SK-N-SH treated with all-trans-retinoic acid at 6 μM for 48 hours (cell line): ENCODE results near the gene FMO4.

Experiments used
- ARNTL ChIP-seq: fragments of 450-650 bp; formaldehyde crosslinking; IDR thresholded peaks from 2 replicates; pipeline ENCODE4 v1.5.0; 2020; ENCODE audit warnings: low read depth, mild to moderate bottlenecking, moderate library complexity, borderline replicate concordance
- BACH2 ChIP-seq: fragments of 250-450 bp; sonication (Bioruptor Pico); IDR thresholded peaks from 2 replicates; pipeline ENCODE4 v1.9.0; 2021; ENCODE audit warnings: mild to moderate bottlenecking, borderline replicate concordance
- ESRRG ChIP-seq: fragments of 250-450 bp; sonication (Bioruptor Pico); IDR thresholded peaks from 2 replicates; pipeline ENCODE4 v1.6.1; 2021; ENCODE audit warnings: mild to moderate bottlenecking
- ISL1 ChIP-seq: fragments of 250-450 bp; sonication (Bioruptor Pico); IDR thresholded peaks from 2 replicates; pipeline ENCODE4 v2.1.2; 2022; ENCODE audit warnings: mild to moderate bottlenecking, moderate library complexity
- OSR1 ChIP-seq: fragments of 250-450 bp; sonication (Bioruptor Pico); IDR thresholded peaks from 2 replicates; pipeline ENCODE4 v1.8.0; 2022; ENCODE audit warnings: moderate library complexity, mild to moderate bottlenecking, inconsistent platforms
- RARB ChIP-seq: fragments of 250-450 bp; sonication (Bioruptor Pico); IDR thresholded peaks from 2 replicates; pipeline ENCODE4 v1.8.0; 2021; ENCODE audit warnings: mild to moderate bottlenecking, moderate library complexity
- SNAI2 ChIP-seq: fragments of 250-450 bp; sonication (Bioruptor Pico); IDR thresholded peaks from 2 replicates; pipeline ENCODE4 v1.5.0; 2020; ENCODE audit warnings: mild to moderate bottlenecking, moderate library complexity
- ZC3H10 ChIP-seq: fragments of 250-450 bp; sonication (Bioruptor Pico); IDR thresholded peaks from 2 replicates; pipeline ENCODE4 v1.5.1; 2021; ENCODE audit warnings: mild to moderate bottlenecking, moderate library complexity
- ZFP30 ChIP-seq: fragments of 450-650 bp; formaldehyde crosslinking; IDR thresholded peaks from 2 replicates; pipeline ENCODE4 v1.5.0; 2022; ENCODE audit warnings: mild to moderate bottlenecking, moderate library complexity
- ZNF8 ChIP-seq: fragments of 450-650 bp; formaldehyde crosslinking; IDR thresholded peaks from 2 replicates; pipeline ENCODE4 v1.5.0; 2020; ENCODE audit warnings: mild to moderate bottlenecking, moderate library complexity
- TF ChIP-seq, protein P1 (sequence below): fragments of 250-450 bp; sonication (Bioruptor Pico); IDR thresholded peaks from 2 replicates; pipeline ENCODE4 v1.5.0; 2020; ENCODE audit warnings: mild to moderate bottlenecking, moderate library complexity
- TF ChIP-seq, protein P2 (sequence below): fragments of 250-450 bp; sonication (Bioruptor Pico); IDR thresholded peaks from 2 replicates; pipeline ENCODE4 v1.8.0; 2021; ENCODE audit warnings: low read depth, mild to moderate bottlenecking, moderate library complexity, borderline replicate concordance
- TF ChIP-seq, protein P3 (sequence below): fragments of 250-450 bp; sonication (Bioruptor Pico); IDR thresholded peaks from 2 replicates; pipeline ENCODE4 v1.8.0; 2020; ENCODE audit warnings: mild to moderate bottlenecking, moderate library complexity, borderline replicate concordance
- TF ChIP-seq, protein P4 (sequence below): fragments of 250-450 bp; sonication (Bioruptor Pico); IDR thresholded peaks from 2 replicates; pipeline ENCODE4 v1.5.1; 2020; ENCODE audit warnings: low read depth, mild to moderate bottlenecking, moderate library complexity

GRCh38 chr1:171372418-171373084 is 58.6 kb downstream of the FMO4 start:
- no peak for TF ChIP-seq ZC3H10 (CRISPR knock-in tag)
- TF ChIP-seq, protein P1, sequence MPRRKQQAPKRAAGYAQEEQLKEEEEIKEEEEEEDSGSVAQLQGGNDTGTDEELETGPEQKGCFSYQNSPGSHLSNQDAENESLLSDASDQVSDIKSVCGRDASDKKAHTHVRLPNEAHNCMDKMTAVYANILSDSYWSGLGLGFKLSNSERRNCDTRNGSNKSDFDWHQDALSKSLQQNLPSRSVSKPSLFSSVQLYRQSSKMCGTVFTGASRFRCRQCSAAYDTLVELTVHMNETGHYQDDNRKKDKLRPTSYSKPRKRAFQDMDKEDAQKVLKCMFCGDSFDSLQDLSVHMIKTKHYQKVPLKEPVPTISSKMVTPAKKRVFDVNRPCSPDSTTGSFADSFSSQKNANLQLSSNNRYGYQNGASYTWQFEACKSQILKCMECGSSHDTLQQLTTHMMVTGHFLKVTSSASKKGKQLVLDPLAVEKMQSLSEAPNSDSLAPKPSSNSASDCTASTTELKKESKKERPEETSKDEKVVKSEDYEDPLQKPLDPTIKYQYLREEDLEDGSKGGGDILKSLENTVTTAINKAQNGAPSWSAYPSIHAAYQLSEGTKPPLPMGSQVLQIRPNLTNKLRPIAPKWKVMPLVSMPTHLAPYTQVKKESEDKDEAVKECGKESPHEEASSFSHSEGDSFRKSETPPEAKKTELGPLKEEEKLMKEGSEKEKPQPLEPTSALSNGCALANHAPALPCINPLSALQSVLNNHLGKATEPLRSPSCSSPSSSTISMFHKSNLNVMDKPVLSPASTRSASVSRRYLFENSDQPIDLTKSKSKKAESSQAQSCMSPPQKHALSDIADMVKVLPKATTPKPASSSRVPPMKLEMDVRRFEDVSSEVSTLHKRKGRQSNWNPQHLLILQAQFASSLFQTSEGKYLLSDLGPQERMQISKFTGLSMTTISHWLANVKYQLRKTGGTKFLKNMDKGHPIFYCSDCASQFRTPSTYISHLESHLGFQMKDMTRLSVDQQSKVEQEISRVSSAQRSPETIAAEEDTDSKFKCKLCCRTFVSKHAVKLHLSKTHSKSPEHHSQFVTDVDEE, result no peak
- TF ChIP-seq, protein P2, sequence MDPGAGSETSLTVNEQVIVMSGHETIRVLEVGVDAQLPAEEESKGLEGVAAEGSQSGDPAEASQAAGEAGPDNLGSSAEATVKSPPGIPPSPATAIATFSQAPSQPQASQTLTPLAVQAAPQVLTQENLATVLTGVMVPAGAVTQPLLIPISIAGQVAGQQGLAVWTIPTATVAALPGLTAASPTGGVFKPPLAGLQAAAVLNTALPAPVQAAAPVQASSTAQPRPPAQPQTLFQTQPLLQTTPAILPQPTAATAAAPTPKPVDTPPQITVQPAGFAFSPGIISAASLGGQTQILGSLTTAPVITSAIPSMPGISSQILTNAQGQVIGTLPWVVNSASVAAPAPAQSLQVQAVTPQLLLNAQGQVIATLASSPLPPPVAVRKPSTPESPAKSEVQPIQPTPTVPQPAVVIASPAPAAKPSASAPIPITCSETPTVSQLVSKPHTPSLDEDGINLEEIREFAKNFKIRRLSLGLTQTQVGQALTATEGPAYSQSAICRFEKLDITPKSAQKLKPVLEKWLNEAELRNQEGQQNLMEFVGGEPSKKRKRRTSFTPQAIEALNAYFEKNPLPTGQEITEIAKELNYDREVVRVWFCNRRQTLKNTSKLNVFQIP (CRISPR knock-in tag), result no peak
- TF ChIP-seq BACH2, result no peak
- TF ChIP-seq, protein P3, sequence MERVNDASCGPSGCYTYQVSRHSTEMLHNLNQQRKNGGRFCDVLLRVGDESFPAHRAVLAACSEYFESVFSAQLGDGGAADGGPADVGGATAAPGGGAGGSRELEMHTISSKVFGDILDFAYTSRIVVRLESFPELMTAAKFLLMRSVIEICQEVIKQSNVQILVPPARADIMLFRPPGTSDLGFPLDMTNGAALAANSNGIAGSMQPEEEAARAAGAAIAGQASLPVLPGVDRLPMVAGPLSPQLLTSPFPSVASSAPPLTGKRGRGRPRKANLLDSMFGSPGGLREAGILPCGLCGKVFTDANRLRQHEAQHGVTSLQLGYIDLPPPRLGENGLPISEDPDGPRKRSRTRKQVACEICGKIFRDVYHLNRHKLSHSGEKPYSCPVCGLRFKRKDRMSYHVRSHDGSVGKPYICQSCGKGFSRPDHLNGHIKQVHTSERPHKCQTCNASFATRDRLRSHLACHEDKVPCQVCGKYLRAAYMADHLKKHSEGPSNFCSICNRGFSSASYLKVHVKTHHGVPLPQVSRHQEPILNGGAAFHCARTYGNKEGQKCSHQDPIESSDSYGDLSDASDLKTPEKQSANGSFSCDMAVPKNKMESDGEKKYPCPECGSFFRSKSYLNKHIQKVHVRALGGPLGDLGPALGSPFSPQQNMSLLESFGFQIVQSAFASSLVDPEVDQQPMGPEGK (CRISPR knock-in tag), result no peak
- TF ChIP-seq ESRRG (CRISPR knock-in tag), result no peak
- TF ChIP-seq, protein P4, sequence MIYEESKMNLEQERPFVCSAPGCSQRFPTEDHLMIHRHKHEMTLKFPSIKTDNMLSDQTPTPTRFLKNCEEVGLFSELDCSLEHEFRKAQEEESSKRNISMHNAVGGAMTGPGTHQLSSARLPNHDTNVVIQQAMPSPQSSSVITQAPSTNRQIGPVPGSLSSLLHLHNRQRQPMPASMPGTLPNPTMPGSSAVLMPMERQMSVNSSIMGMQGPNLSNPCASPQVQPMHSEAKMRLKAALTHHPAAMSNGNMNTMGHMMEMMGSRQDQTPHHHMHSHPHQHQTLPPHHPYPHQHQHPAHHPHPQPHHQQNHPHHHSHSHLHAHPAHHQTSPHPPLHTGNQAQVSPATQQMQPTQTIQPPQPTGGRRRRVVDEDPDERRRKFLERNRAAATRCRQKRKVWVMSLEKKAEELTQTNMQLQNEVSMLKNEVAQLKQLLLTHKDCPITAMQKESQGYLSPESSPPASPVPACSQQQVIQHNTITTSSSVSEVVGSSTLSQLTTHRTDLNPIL (CRISPR knock-in tag), result no peak
- no peak for TF ChIP-seq OSR1 (CRISPR knock-in tag)
- no peak for TF ChIP-seq SNAI2 (CRISPR knock-in tag)
- TF ChIP-seq ZFP30, result no peak
- TF ChIP-seq ARNTL (CRISPR knock-in tag), result no peak
- TF ChIP-seq ZNF8 (CRISPR knock-in tag), result no peak
- TF ChIP-seq RARB (CRISPR knock-in tag), result no peak
- TF ChIP-seq ISL1 (CRISPR knock-in tag), result no peak
